Gastroesophageal sphincter (tissue), 4 donors: ENCODE measurements around the gene OR4D9. TPM values are rescaled to one million over a fixed set of nuclear protein-coding genes. Genes with fewer than 3 reads are reported as not detected.
"Not testable (repeated sequence)": the region's sequence is repeated elsewhere in the genome, so short reads cannot be mapped to it uniquely, and the experiment has no call there.

Experiments
- ATAC-seq: fragments of 150-250 bp; one replicate; pipeline ENCODE4 v1.9.1; 2016; ENCODE audit warnings: mild to moderate bottlenecking, moderate library complexity
- H3K27ac ChIP-seq, 4 donors: fragments of 200-600 bp; sonication (generic) in 3 of 4; 1 replicate in 3 of 4; 2 replicates in 1 of 4; pipeline ENCODE4 v1.5.1; 2016 to 2019
- H3K27me3 ChIP-seq: fragments of 200-600 bp; sonication (generic); one replicate; pipeline ENCODE4 v1.5.1; 2019
- H3K36me3 ChIP-seq, 2 donors: fragments of 200-600 bp; sonication (generic); one replicate each; pipeline ENCODE4 v1.5.1; 2019; ENCODE audit warnings: control low read depth in 1 of 2
- H3K4me1 ChIP-seq, 3 donors: fragments of 200-600 bp; sonication (generic); 1 replicate in 2 of 3; 2 replicates in 1 of 3; pipeline ENCODE4 v1.5.1; 2016 to 2019; ENCODE audit warnings: control low read depth in 2 of 3
- H3K4me3 ChIP-seq, 2 donors: fragments of 200-600 bp; sonication (generic); one replicate each; pipeline ENCODE4 v1.5.1; 2019; ENCODE audit warnings: mild to moderate bottlenecking in 1 of 2, moderate library complexity in 1 of 2
- H3K9me3 ChIP-seq, 3 donors: fragments of 200-600 bp; sonication (generic); one replicate each; pipeline ENCODE4 v1.5.1; 2017 to 2019; ENCODE audit warnings: control low read depth in 2 of 3
- CTCF ChIP-seq, 4 experiments: fragments of 200-600 bp in 2 of 4; fragments of 450-650 bp in 2 of 4; sonication (generic) in 1 of 4; IDR thresholded peaks; one replicate each; pipeline ENCODE4 v1.5.1; 2017 to 2019; ENCODE audit warnings: antibody characterized with exemption in 4 of 4, mild to moderate bottlenecking in 2 of 4, moderate library complexity in 2 of 4
- EP300 ChIP-seq: sonication (generic); formaldehyde crosslinking; IDR thresholded peaks from one replicate; pipeline ENCODE4 v1.6.1; 2017; ENCODE audit warnings: antibody characterized with exemption, mild to moderate bottlenecking
- POLR2A ChIP-seq, 2 donors: fragments of 450-650 bp; IDR thresholded peaks; one replicate each; pipeline ENCODE4 v1.6.1; 2017; ENCODE audit warnings: antibody characterized with exemption in 2 of 2, mild to moderate bottlenecking in 2 of 2, moderate library complexity in 1 of 2
- POLR2AphosphoS5 ChIP-seq: sonication (generic); formaldehyde crosslinking; IDR thresholded peaks from one replicate; pipeline ENCODE4 v1.6.1; 2017; ENCODE audit warnings: antibody characterized with exemption
- WGBS, 2 donors: methylation state at CpG; one replicate each; pipeline ENCODE4 v1.1.5; 2018; ENCODE audit warnings: low coverage in 1 of 2; 5-methylcytosine and 5-hydroxymethylcytosine counted together
- total RNA-seq, 4 donors: library from RNA; depleted of rRNA; stranded (reverse); fragments of >200 nt; gene quantifications; one replicate each; pipeline ENCODE4 v1.1.0, GENCODE V29; 2016

The OR4D9 gene
- total RNA-seq, 4 donors from 2014 or later = not detected

- Histone ChIP-seq H3K36me3 (no peaks in the 10 kb centered on the region), H3K4me1 (no peaks in the 10 kb centered on the region), H3K27me3 (no peaks in the 10 kb centered on the region), H3K27ac (no peak overlapping the region), H3K9me3 (no peaks in the 10 kb centered on the region), H3K4me3 (no peak overlapping the region)
- ATAC-seq = no peak
- TF ChIP-seq CTCF (IDR thresholded peaks at IDR 0.05) = no peak
- TF ChIP-seq POLR2AphosphoS5 = no peak
- WGBS, 2 donors = 68 to 78% methylated on average over 3 of the region's 3 CpGs
Observed at GRCh38 chr11:59480359-59480758, 31.0 kb upstream of the OR4D9 start.

DNA sequence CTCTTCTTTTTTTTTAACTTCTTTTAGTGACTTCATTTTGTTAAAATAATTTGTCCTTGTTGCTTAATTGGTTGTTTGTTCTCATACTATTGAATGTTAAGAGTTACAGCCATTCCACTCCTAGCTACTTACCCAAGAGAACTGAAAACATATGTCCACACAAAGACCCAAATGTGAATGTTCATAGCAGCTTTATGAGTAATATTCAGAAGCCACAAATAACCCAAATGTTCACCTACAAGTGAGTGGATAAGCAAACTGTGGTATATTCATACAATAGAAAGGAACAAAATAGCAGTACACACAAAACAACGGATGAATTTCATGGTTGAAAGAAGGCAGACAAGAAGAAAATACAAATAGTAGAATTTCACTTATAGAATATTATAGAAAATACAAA lies 9.4 kb upstream of the OR4D9 start:
- Histone ChIP-seq H3K27ac (no peak overlapping the region), H3K9me3 (no peaks in the 10 kb centered on the region), H3K4me3 (no peak overlapping the region), H3K27me3 (peaks cover 1% of the 10 kb centered on the region), H3K36me3 (no peaks in the 10 kb centered on the region), H3K4me1 (no peaks in the 10 kb centered on the region)
- WGBS, 2 donors = 23 to 89% methylated on average over 1 of the region's 1 CpG
- TF ChIP-seq CTCF (IDR thresholded peaks at IDR 0.05) = no peak
- no peak for TF ChIP-seq POLR2A (IDR thresholded peaks at IDR 0.05)
- TF ChIP-seq EP300 = no peak
- no peak for TF ChIP-seq POLR2AphosphoS5
- ATAC-seq = no peak

DNA sequence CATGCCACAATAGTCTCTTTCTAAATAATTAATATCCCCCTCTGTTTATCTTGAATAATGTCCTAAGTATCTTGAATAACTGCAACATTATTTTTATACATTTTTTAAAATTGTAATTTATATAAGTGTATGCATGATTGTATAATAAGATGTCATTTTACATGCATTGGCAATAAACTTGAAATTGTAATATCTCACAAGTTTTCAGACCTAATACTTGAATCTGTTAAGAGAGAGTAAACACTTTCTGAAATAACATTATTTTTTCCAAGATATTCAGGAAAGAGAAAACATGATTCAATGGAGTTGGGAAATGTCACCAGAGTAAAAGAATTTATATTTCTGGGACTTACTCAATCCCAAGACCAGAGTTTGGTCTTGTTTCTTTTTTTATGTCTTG lies 8.1 kb upstream of the OR4D9 start, which contains the start of gene OR4D11:
Gene OR4D11, plus strand, starts transcription at position 301 of the 400 bp plus-strand sequence. Its CDS starts 0 bp downstream, at position 301.
- no peak for ATAC-seq
- H3K27ac ChIP-seq = no peak within 1 kb of the TSS
- no peak within 1 kb of the TSS for H3K4me3 ChIP-seq
- no peaks in the 10 kb centered on the region for H3K27me3 ChIP-seq
- no peak for TF ChIP-seq POLR2AphosphoS5
- TF ChIP-seq EP300 = no peak
- no peak for TF ChIP-seq CTCF (IDR thresholded peaks at IDR 0.05)
- TF ChIP-seq POLR2A (IDR thresholded peaks at IDR 0.05) = no peak
- no peaks in the 10 kb centered on the region for H3K36me3 ChIP-seq
- no peaks in the 10 kb centered on the region for H3K4me1 ChIP-seq
- no peaks in the 10 kb centered on the region for H3K9me3 ChIP-seq

DNA sequence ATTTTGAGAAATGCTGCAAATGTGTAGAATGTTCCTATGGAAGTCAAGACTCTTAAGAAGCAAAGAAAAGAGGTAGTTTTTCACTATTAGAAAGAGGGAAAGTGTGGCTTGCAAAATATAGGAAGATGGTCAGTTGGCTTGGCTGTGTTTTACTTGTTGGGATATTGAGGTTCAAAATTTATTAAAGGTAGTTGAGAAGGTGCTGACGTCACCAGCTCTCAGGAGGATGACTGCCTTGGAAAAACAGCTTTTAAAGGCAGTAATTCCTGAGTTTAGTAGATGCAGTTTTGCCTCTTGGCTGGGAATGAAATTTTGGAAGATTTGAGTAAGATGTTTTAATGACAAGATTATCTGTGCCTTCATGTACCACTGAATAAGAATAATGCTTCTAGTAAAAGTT lies 336 bp downstream of the OR4D9 start:
- 56 to 67% methylated on average over 1 of the region's 1 CpG for WGBS, 2 donors
- no peak for ATAC-seq
- TF ChIP-seq CTCF (IDR thresholded peaks at IDR 0.05) (no peak), POLR2A (IDR thresholded peaks at IDR 0.05) (no peak), EP300 (no peak), POLR2AphosphoS5 (no peak)
- peaks cover 14% of the 10 kb centered on the region for H3K27me3 ChIP-seq
- H3K4me3 ChIP-seq = no peak overlapping the region
- H3K9me3 ChIP-seq = no peaks in the 10 kb centered on the region
- no peak overlapping the region for H3K27ac ChIP-seq
- no peaks in the 10 kb centered on the region for H3K4me1 ChIP-seq
- H3K36me3 ChIP-seq = no peaks in the 10 kb centered on the region

DNA sequence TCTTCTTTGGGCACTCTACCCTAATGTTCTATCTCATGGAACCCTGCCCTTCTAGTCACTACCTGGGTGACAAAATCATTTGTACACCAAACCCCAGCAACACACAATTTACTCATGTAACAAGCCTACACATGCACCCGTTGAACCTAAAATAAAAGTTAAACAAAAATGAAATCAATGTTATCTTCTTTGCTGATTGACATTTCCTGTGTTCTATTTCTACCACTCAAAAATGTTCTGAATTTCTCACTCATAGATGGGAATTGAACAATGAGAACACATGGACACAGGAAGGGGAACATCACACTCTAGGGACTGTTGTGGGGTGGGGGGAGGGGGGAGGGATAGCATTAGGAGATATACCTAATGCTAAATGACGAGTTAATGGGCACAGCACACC lies 8.8 kb downstream of the OR4D9 start:
- not testable (repeated sequence) for H3K27ac ChIP-seq, H3K4me3 ChIP-seq, ATAC-seq, H3K27me3 ChIP-seq, H3K36me3 ChIP-seq, H3K4me1 ChIP-seq, H3K9me3 ChIP-seq
- WGBS, 2 donors = 57 to 78% methylated on average over 1 to 2 of the region's 2 CpGs

DNA sequence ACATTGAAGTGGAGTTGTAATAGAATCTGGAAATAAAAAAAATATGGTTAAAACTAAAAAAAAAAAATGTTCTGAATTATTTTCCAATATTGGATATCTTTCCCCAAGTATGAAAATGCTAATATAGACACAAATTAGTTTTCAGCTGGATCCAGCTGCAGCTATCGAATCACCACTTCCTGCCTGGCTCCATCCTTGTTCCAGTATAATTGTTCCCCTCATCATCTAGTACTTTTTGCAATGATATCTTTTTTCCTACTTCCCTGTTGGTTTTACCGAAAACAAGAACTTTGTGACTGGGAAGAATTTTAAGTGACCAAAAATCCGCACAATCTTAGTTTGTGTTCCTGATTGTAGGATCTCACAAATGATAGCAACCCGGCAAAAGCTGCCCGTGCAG lies 9.4 kb downstream of the OR4D9 start:
- H3K27me3 ChIP-seq = no peaks in the 10 kb centered on the region
- no peaks in the 10 kb centered on the region for H3K4me1 ChIP-seq
- no peak for ATAC-seq
- TF ChIP-seq POLR2AphosphoS5 (no peak), CTCF (IDR thresholded peaks at IDR 0.05) (no peak), POLR2A (IDR thresholded peaks at IDR 0.05) (no peak), EP300 (no peak)
- no peaks in the 10 kb centered on the region for H3K36me3 ChIP-seq
- WGBS, 2 donors = 73 to 75% methylated on average over 1 to 5 of the region's 5 CpGs
- no peak overlapping the region for H3K27ac ChIP-seq
- no peaks in the 10 kb centered on the region for H3K9me3 ChIP-seq
- H3K4me3 ChIP-seq = no peak overlapping the region
